ENCODE data around the gene CEP63. TPM values are rescaled to one million over a fixed set of nuclear protein-coding genes. Genes with fewer than 3 reads are reported as not detected.
"Not testable (repeated sequence)": the region's sequence is repeated elsewhere in the genome, so short reads cannot be mapped to it uniquely, and the experiment has no call there.

The CEP63 gene
- polyA plus RNA-seq, 1 donor from 2014 or later, result 14.1 TPM

- Histone ChIP-seq H3K4me2 (ENCODE audit: low read length) (no peak overlapping the region), H3K4me3 (ENCODE audit: low read length) (no peak overlapping the region)
Observed at GRCh38 chr3:134594331-134594741, 108.5 kb downstream of the CEP63 start.

DNA sequence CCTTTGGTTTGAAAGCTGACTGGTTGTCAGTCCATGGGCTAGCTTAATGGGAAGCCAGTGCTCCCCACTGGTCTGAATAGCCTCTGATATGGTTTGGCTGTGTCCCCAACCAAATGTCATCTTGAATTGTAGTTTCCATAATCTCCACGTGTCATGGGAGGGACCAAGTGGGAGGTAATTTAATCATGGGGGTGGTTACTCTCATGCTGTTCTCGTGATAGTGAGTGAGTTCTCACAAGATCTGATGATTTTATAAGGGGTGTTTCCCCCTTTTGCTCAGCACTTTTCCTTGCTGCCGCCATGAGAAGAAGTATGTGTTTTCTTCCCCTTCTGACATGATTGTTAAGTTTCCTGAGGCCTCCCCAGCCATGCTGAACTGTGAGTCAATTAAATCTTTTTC, 109.1 kb downstream of the CEP63 start:
- not testable (repeated sequence) for H3F3A ChIP-seq (ENCODE audit: insufficient read depth, low read length, poor library complexity, severe bottlenecking); H3K36me3 ChIP-seq (ENCODE audit: insufficient read depth, low read length); H3K9ac ChIP-seq (ENCODE audit: low read length); H3K9me2 ChIP-seq (ENCODE audit: insufficient read depth, low read length); H3K79me2 ChIP-seq (replicated peaks; ENCODE audit: insufficient read depth, low read length); H3K4me3 ChIP-seq (ENCODE audit: low read length); H3K27ac ChIP-seq (ENCODE audit: low read length); H3K9me3 ChIP-seq (ENCODE audit: low read length); H2AFZ ChIP-seq (ENCODE audit: low read depth, low read length); H3K27me3 ChIP-seq (ENCODE audit: insufficient read depth, low read depth, low read length); H4K20me1 ChIP-seq (ENCODE audit: insufficient read depth); H3K4me2 ChIP-seq (ENCODE audit: low read length)

More at GRCh38 chr3:134594331-134594741, 108.5 kb downstream of the CEP63 start:
- Histone ChIP-seq H2AFZ (ENCODE audit: low read depth, low read length) (no peak overlapping the region), H3K9ac (ENCODE audit: low read length) (no peak overlapping the region), H3F3A (ENCODE audit: insufficient read depth, low read length, poor library complexity, severe bottlenecking) (no peaks in the 10 kb centered on the region), H3K27me3 (ENCODE audit: insufficient read depth, low read depth, low read length) (no peaks in the 10 kb centered on the region), H3K36me3 (ENCODE audit: insufficient read depth, low read length) (no peaks in the 10 kb centered on the region), H3K27ac (ENCODE audit: low read length) (no peak overlapping the region), H3K9me3 (ENCODE audit: low read length) (no peaks in the 10 kb centered on the region), H3K79me2 (replicated peaks; ENCODE audit: insufficient read depth, low read length) (no peaks in the 10 kb centered on the region), H4K20me1 (ENCODE audit: insufficient read depth) (no peaks in the 10 kb centered on the region), H3K9me2 (ENCODE audit: insufficient read depth, low read length) (no peaks in the 10 kb centered on the region)
- TF ChIP-seq RAD21 (conservative IDR thresholded peaks at IDR 0.05) (no peak), EP300 (conservative IDR thresholded peaks at IDR 0.05; ENCODE audit: poor library complexity, severe bottlenecking) (no peak), EZH2 (IDR thresholded peaks at IDR 0.05; ENCODE audit: borderline replicate concordance, insufficient read depth, low read length, poor library complexity, severe bottlenecking) (no peak)

- Histone ChIP-seq H2AFZ (ENCODE audit: low read depth, low read length) (no peak overlapping the region), H3K4me3 (ENCODE audit: low read length) (no peak overlapping the region), H3K9ac (ENCODE audit: low read length) (no peak overlapping the region), H3K4me2 (ENCODE audit: low read length) (no peak overlapping the region), H3K9me3 (ENCODE audit: low read length) (no peaks in the 10 kb centered on the region), H3K9me2 (ENCODE audit: insufficient read depth, low read length) (no peaks in the 10 kb centered on the region), H3K36me3 (ENCODE audit: insufficient read depth, low read length) (no peaks in the 10 kb centered on the region), H3K79me2 (replicated peaks; ENCODE audit: insufficient read depth, low read length) (no peaks in the 10 kb centered on the region), H3F3A (ENCODE audit: insufficient read depth, low read length, poor library complexity, severe bottlenecking) (no peaks in the 10 kb centered on the region), H3K27me3 (ENCODE audit: insufficient read depth, low read depth, low read length) (no peaks in the 10 kb centered on the region), H3K27ac (ENCODE audit: low read length) (no peak overlapping the region), H4K20me1 (ENCODE audit: insufficient read depth) (no peaks in the 10 kb centered on the region)
- no peak for TF ChIP-seq MXI1 (conservative IDR thresholded peaks at IDR 0.05; ENCODE audit: poor library complexity, severe bottlenecking)
- TF ChIP-seq TAF1 (IDR thresholded peaks at IDR 0.05; ENCODE audit: low read depth), result no peak
- no peak for TF ChIP-seq SMC3 (conservative IDR thresholded peaks at IDR 0.05; ENCODE audit: poor library complexity)
- no peak for TF ChIP-seq EZH2 (IDR thresholded peaks at IDR 0.05; ENCODE audit: borderline replicate concordance, insufficient read depth, low read length, poor library complexity, severe bottlenecking)
- no peak for TF ChIP-seq EP300 (conservative IDR thresholded peaks at IDR 0.05; ENCODE audit: poor library complexity, severe bottlenecking)
- TF ChIP-seq, protein P1, sequence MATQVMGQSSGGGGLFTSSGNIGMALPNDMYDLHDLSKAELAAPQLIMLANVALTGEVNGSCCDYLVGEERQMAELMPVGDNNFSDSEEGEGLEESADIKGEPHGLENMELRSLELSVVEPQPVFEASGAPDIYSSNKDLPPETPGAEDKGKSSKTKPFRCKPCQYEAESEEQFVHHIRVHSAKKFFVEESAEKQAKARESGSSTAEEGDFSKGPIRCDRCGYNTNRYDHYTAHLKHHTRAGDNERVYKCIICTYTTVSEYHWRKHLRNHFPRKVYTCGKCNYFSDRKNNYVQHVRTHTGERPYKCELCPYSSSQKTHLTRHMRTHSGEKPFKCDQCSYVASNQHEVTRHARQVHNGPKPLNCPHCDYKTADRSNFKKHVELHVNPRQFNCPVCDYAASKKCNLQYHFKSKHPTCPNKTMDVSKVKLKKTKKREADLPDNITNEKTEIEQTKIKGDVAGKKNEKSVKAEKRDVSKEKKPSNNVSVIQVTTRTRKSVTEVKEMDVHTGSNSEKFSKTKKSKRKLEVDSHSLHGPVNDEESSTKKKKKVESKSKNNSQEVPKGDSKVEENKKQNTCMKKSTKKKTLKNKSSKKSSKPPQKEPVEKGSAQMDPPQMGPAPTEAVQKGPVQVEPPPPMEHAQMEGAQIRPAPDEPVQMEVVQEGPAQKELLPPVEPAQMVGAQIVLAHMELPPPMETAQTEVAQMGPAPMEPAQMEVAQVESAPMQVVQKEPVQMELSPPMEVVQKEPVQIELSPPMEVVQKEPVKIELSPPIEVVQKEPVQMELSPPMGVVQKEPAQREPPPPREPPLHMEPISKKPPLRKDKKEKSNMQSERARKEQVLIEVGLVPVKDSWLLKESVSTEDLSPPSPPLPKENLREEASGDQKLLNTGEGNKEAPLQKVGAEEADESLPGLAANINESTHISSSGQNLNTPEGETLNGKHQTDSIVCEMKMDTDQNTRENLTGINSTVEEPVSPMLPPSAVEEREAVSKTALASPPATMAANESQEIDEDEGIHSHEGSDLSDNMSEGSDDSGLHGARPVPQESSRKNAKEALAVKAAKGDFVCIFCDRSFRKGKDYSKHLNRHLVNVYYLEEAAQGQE (IDR thresholded peaks at IDR 0.05; ENCODE audit: borderline replicate concordance), result no peak
- no peak for TF ChIP-seq CTCF (IDR thresholded peaks at IDR 0.05; ENCODE audit: poor library complexity, severe bottlenecking)
- TF ChIP-seq POLR2AphosphoS5 (IDR thresholded peaks at IDR 0.05), result no peak
- TF ChIP-seq RAD21 (conservative IDR thresholded peaks at IDR 0.05), result no peak
Observed at GRCh38 chr3:134597390-134597970, 111.6 kb downstream of the CEP63 start.
